GM13976 (cell line): ENCODE data around the gene HDAC9.

Experiments used
- DNase-seq: peaks from one replicate; pipeline ENCODE4 v3.0.0; 2012; ENCODE audit warnings: low spot score
- CTCF ChIP-seq: IDR thresholded peaks from 2 replicates; pipeline ENCODE4 v1.5.1; 2012; ENCODE audit warnings: borderline replicate concordance, mild to moderate bottlenecking; ENCODE audit not compliant: insufficient read depth; ENCODE audit errors: extremely low read depth, missing control alignments, control extremely low read depth
- in situ Hi-C: fragments of 300-500 bp; cut with MboI; formaldehyde crosslinking; loops from one replicate; pipeline ENCODE4 v1.12.0; 2022; ENCODE audit warnings: low sequenced_read_pairs, mixed read lengths, inconsistent platforms; ENCODE audit not compliant: unreplicated experiment

Gene HDAC9

GRCh38 chr7:18874880-18875279 lies 379.3 kb downstream of the HDAC9 start:
- DNase-seq, result no peak
- in situ Hi-C loops, result no loop called here
- no peak for TF ChIP-seq CTCF

GRCh38 chr7:18877874-18878273 lies 382.3 kb downstream of the HDAC9 start:
- in situ Hi-C loops, result no loop called here
- DNase-seq, result no peak
- TF ChIP-seq CTCF, result no peak

GRCh38 chr7:18886832-18887231 lies 391.3 kb downstream of the HDAC9 start:
- in situ Hi-C loops, result no loop called here
- no peak for DNase-seq
- TF ChIP-seq CTCF, result no peak

- DNase-seq, result no peak
- in situ Hi-C loops, result no loop called here
Measured at GRCh38 chr7:18889436-18889835, 393.9 kb downstream of the HDAC9 start.

GRCh38 chr7:18890134-18890533 lies 394.6 kb downstream of the HDAC9 start:
- DNase-seq, result no peak
- TF ChIP-seq CTCF, result no peak
- in situ Hi-C loops, result no loop called here

More at GRCh38 chr7:18889436-18889835, 393.9 kb downstream of the HDAC9 start:
- TF ChIP-seq CTCF, result no peak

GRCh38 chr7:18890885-18891621 lies 395.5 kb downstream of the HDAC9 start:
- TF ChIP-seq CTCF, result no peak
- DNase-seq, result no peak
- in situ Hi-C loops, result no loop called here

GRCh38 chr7:18893156-18893555 lies 397.6 kb downstream of the HDAC9 start:
- TF ChIP-seq CTCF, result no peak
- in situ Hi-C loops, result no loop called here
- DNase-seq, result no peak
